PC-9 (cell line): ENCODE data around the gene FAM180B. TPM values are rescaled to one million over a fixed set of nuclear protein-coding genes. Genes with fewer than 3 reads are reported as not detected.

ENCODE experiments used
- BruUV-seq: library from RNA; stranded (reverse); fragments of 400-500 nt; replicated peaks from 2 replicates; lab custom pipeline; 2021; lab: Mats Ljungman, UMichigan
- CTCF ChIA-PET: fragments of 300-600 bp; sonication (Branson Sonifier 250); formaldehyde crosslinking; loops from one replicate; lab custom pipeline; 2022; ENCODE audit warnings: antibody characterized with exemption; lab: Charles Lee
- POLR2A ChIA-PET: fragments of 300-600 bp; sonication (Branson Sonifier 250); formaldehyde crosslinking; loops from one replicate; lab custom pipeline; 2022; ENCODE audit warnings: antibody characterized with exemption; ENCODE audit not compliant: unreplicated experiment; lab: Charles Lee
- DNase-seq, 2 experiments: peaks; one replicate each; pipeline versions ENCODE4 v3.0.0 to v3.0.0-alpha.2; 2015 to 2022; ENCODE audit warnings: mixed read lengths in 1 of 2
- H2AFZ ChIP-seq: fragments of 200-600 bp; sonication (generic); 2 replicates; pipeline ENCODE4 v1.8.1; 2017; ENCODE audit warnings: antibody characterized with exemption
- H3F3A ChIP-seq: fragments of 200-600 bp; sonication (generic); 2 replicates; pipeline ENCODE4 v1.8.1; 2017; ENCODE audit warnings: antibody characterized with exemption, mild to moderate bottlenecking, low read depth; ENCODE audit not compliant: insufficient read depth
- H3K27ac ChIP-seq: fragments of 200-600 bp; sonication (generic); 2 replicates; pipeline ENCODE4 v1.6.1; 2016; ENCODE audit warnings: mixed run types
- H3K27me3 ChIP-seq: fragments of 200-600 bp; sonication (generic); 2 replicates; pipeline ENCODE4 v1.6.1; 2016; ENCODE audit warnings: low read depth, mixed run types; ENCODE audit not compliant: insufficient read depth
- H3K36me3 ChIP-seq: fragments of 200-600 bp; sonication (generic); 2 replicates; pipeline ENCODE4 v1.6.1; 2016; ENCODE audit warnings: low read depth, mixed run types
- H3K4me1 ChIP-seq: fragments of 200-600 bp; sonication (generic); replicated peaks from 2 replicates; pipeline ENCODE4 v1.6.1; 2016; ENCODE audit warnings: mixed run types; ENCODE audit not compliant: insufficient read depth
- H3K4me2 ChIP-seq: fragments of 200-600 bp; sonication (generic); 2 replicates; pipeline ENCODE4 v1.6.1; 2017; ENCODE audit warnings: mixed run types
- H3K4me3 ChIP-seq: fragments of 200-600 bp; sonication (generic); 2 replicates; pipeline ENCODE4 v1.6.1; 2016; ENCODE audit warnings: mixed run types
- H3K79me2 ChIP-seq: fragments of 200-600 bp; sonication (generic); 2 replicates; pipeline ENCODE4 v1.6.1; 2017; ENCODE audit warnings: low read depth, mixed run types
- H3K9me2 ChIP-seq: fragments of 200-600 bp; sonication (generic); 2 replicates; pipeline ENCODE4 v1.8.1; 2017; ENCODE audit warnings: mild to moderate bottlenecking; ENCODE audit not compliant: insufficient read depth
- H3K9me3 ChIP-seq: fragments of 200-600 bp; sonication (generic); 2 replicates; pipeline ENCODE4 v1.8.1; 2016; ENCODE audit warnings: low read depth; ENCODE audit not compliant: insufficient read depth
- H4K20me1 ChIP-seq: fragments of 200-600 bp; sonication (generic); 2 replicates; pipeline ENCODE4 v1.8.1; 2017; ENCODE audit not compliant: insufficient read depth
- EZH2 ChIP-seq: fragments of 200-600 bp; sonication (generic); IDR thresholded peaks from 2 replicates; pipeline ENCODE4 v1.8.0; 2017; ENCODE audit warnings: antibody characterized with exemption, low read depth
- intact Hi-C: fragments of 100-400 bp; cut with micrococcal nuclease; formaldehyde crosslinking; loops from one replicate; pipeline ENCODE4 v1.10.0; 2022; ENCODE audit not compliant: unreplicated experiment
- total RNA-seq: library from RNA; stranded (reverse); gene quantifications from 2 replicates; pipeline ENCODE4 v1.2.3, GENCODE V29; 2021
- TF ChIP-seq, protein P1 (sequence below): fragments of 200-600 bp; sonication (generic); conservative IDR thresholded peaks from 2 replicates; pipeline ENCODE4 v1.6.1; 2017; ENCODE audit warnings: mixed run types, antibody characterized with exemption, mild to moderate bottlenecking, moderate library complexity

FAM180B gene
- total RNA-seq, 1 experiment from 2014 or later, result not detected

- TF ChIP-seq EZH2, result no peak
- TF ChIP-seq, protein P1, sequence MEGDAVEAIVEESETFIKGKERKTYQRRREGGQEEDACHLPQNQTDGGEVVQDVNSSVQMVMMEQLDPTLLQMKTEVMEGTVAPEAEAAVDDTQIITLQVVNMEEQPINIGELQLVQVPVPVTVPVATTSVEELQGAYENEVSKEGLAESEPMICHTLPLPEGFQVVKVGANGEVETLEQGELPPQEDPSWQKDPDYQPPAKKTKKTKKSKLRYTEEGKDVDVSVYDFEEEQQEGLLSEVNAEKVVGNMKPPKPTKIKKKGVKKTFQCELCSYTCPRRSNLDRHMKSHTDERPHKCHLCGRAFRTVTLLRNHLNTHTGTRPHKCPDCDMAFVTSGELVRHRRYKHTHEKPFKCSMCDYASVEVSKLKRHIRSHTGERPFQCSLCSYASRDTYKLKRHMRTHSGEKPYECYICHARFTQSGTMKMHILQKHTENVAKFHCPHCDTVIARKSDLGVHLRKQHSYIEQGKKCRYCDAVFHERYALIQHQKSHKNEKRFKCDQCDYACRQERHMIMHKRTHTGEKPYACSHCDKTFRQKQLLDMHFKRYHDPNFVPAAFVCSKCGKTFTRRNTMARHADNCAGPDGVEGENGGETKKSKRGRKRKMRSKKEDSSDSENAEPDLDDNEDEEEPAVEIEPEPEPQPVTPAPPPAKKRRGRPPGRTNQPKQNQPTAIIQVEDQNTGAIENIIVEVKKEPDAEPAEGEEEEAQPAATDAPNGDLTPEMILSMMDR, result no peak
- Histone ChIP-seq H3K9me3 (no peaks in the 10 kb centered on the region), H3F3A (peaks cover 16% of the 10 kb centered on the region; the same call in 1 of the 2 replicates), H3K4me1 (peaks cover 12% of the 10 kb centered on the region), H4K20me1 (no peaks in the 10 kb centered on the region), H3K4me2 (peak within 1 kb of the TSS; percentile 98), H3K9me2 (no peaks in the 10 kb centered on the region), H3K36me3 (peaks cover 12% of the 10 kb centered on the region; the same call in 1 of the 2 replicates), H3K27me3 (no peaks in the 10 kb centered on the region), H3K27ac (peak within 1 kb of the TSS; percentile 45; the same call in 1 of the 2 replicates), H3K79me2 (peaks cover 34% of the 10 kb centered on the region), H2AFZ (peak within 1 kb of the TSS; percentile 87), H3K4me3 (peak within 1 kb of the TSS; percentile 80)
- POLR2A ChIA-PET, result interaction anchor here (0.5 to 0.6 kb wide), 3 partner anchors 111 to 953 kb away, joined by 4 to 16 read pairs (median 7); no protein-coding TSS in a partner anchor
- CTCF ChIA-PET, result interaction anchor here (0.5 kb wide), 1 partner anchor 133 kb away, joined by 5 read pairs; no protein-coding TSS in a partner anchor
- intact Hi-C loops, result no loop called here
- BruUV-seq, result TSS peak; percentile 26
- peak; percentile 79 to 89 for DNase-seq
Measured at GRCh38 chr11:47578524-47579494, 7.7 kb upstream of the FAM180B start, which contains the start of the genes KBTBD4 and NDUFS3. Gene KBTBD4 (minus strand): TSS chr11:47578970. CDS start chr11:47578951, 19 bp downstream. Gene NDUFS3 (plus strand): TSS chr11:47579074. CDS start chr11:47579092, 18 bp downstream.

GRCh38 chr11:47583844-47584243 is 2.6 kb upstream of the FAM180B start:
- intact Hi-C loops, result no loop called here
- H3F3A ChIP-seq, result no peaks in the 10 kb centered on the region; the same call in 1 of the 2 replicates
- POLR2A ChIA-PET, result no interaction called here
- H3K4me3 ChIP-seq, result no peak overlapping the region
- CTCF ChIA-PET, result no interaction called here
- H3K27me3 ChIP-seq, result no peaks in the 10 kb centered on the region
- no peaks in the 10 kb centered on the region for H3K9me3 ChIP-seq
- no peak overlapping the region for H3K4me2 ChIP-seq
- 0 out of 2 replicates have a peak, but pooled peaks cover 12% of the 10 kb centered on the region for H3K36me3 ChIP-seq
- H2AFZ ChIP-seq, result no peak overlapping the region
- H3K9me2 ChIP-seq, result no peaks in the 10 kb centered on the region
- BruUV-seq, result no TSS peak
- H3K4me1 ChIP-seq, result peaks cover 6% of the 10 kb centered on the region
- TF ChIP-seq, protein P1, result no peak
- TF ChIP-seq EZH2, result no peak
- no peak for DNase-seq
- no peak overlapping the region for H3K27ac ChIP-seq
- peaks cover 20% of the 10 kb centered on the region for H3K79me2 ChIP-seq
- no peaks in the 10 kb centered on the region for H4K20me1 ChIP-seq

- no peaks in the 10 kb centered on the region for H3K9me2 ChIP-seq
- TF ChIP-seq, protein P1, result no peak
- no peak for TF ChIP-seq EZH2
- no peaks in the 10 kb centered on the region for H3K79me2 ChIP-seq
- no peaks in the 10 kb centered on the region for H4K20me1 ChIP-seq
- H3K9me3 ChIP-seq, result no peaks in the 10 kb centered on the region
- no peak overlapping the region for H2AFZ ChIP-seq
- 0 out of 2 replicates have a peak, but pooled peaks cover 4% of the 10 kb centered on the region for H3K36me3 ChIP-seq
- intact Hi-C loops, result no loop called here
- no TSS peak for BruUV-seq
- ChIA-PET CTCF (no interaction called here), POLR2A (interaction anchor here (0.6 kb wide), 1 partner anchor 48 kb away, joined by 4 read pairs; no protein-coding TSS in a partner anchor)
- no peak overlapping the region for H3K4me2 ChIP-seq
- H3K27me3 ChIP-seq, result no peaks in the 10 kb centered on the region
- no peak overlapping the region for H3K4me3 ChIP-seq
- DNase-seq, result no peak
- no peak overlapping the region for H3K27ac ChIP-seq
- peaks cover 3% of the 10 kb centered on the region; the same call in 1 of the 2 replicates for H3F3A ChIP-seq
- H3K4me1 ChIP-seq, result no peaks in the 10 kb centered on the region
Measured at GRCh38 chr11:47587039-47587716, 700 bp downstream of the FAM180B start.
